CD8-positive, alpha-beta memory T cell (primary cell): Measurements from ENCODE around the gene SOHLH1. TPM values are rescaled to one million over a fixed set of nuclear protein-coding genes. Genes with fewer than 3 reads are reported as not detected.

Source experiments
- CTCF ChIA-PET: fragments of 350-600 bp; sonication (Branson Sonifier 250); formaldehyde crosslinking; loops from one replicate; lab custom pipeline; 2021; ENCODE audit warnings: antibody characterized with exemption; lab: Charles Lee
- POLR2A ChIA-PET: fragments of 350-600 bp; sonication (Branson Sonifier 250); formaldehyde crosslinking; loops from one replicate; lab custom pipeline; 2021; ENCODE audit warnings: antibody characterized with exemption; lab: Charles Lee
- DNase-seq, 5 donors: peaks; one replicate each; pipeline versions ENCODE4 v3.0.0 to v3.0.0-alpha.2; 2020 to 2022; ENCODE audit warnings: mixed read lengths in 1 of 5
- H3K27ac ChIP-seq: one replicate; pipeline ENCODE4 v1.7.0; 2013; ENCODE audit warnings: low read depth, mild to moderate bottlenecking, low read length, moderate library complexity
- H3K27me3 ChIP-seq: 2 replicates; pipeline ENCODE4 v1.7.0; 2013; ENCODE audit warnings: low read length, mild to moderate bottlenecking; ENCODE audit not compliant: insufficient read depth, poor library complexity, severe bottlenecking
- H3K36me3 ChIP-seq: 2 replicates; pipeline ENCODE4 v1.7.0; 2013; ENCODE audit warnings: mild to moderate bottlenecking, low read length, moderate library complexity; ENCODE audit not compliant: insufficient read depth
- H3K4me1 ChIP-seq: 2 replicates; pipeline ENCODE4 v1.7.0; 2013; ENCODE audit warnings: mild to moderate bottlenecking, low read length, moderate library complexity; ENCODE audit not compliant: insufficient read depth
- H3K4me3 ChIP-seq: 2 replicates; pipeline ENCODE4 v1.7.0; 2013; ENCODE audit warnings: mild to moderate bottlenecking, low read length
- H3K9me3 ChIP-seq: 2 replicates; pipeline ENCODE4 v1.7.0; 2013; ENCODE audit warnings: mild to moderate bottlenecking, low read length
- H3K27ac Mint-ChIP-seq, 8 donors: one replicate each; pipeline ENCODE4 v1.8.0; 2020 to 2021; ENCODE audit warnings: mixed read lengths in 8 of 8, mild to moderate bottlenecking in 6 of 8, inconsistent platforms in 3 of 8, moderate library complexity in 3 of 8
- H3K27me3 Mint-ChIP-seq, 2 donors: one replicate each; pipeline ENCODE4 v1.8.0; 2020 to 2021; ENCODE audit warnings: mixed read lengths in 2 of 2, mild to moderate bottlenecking in 1 of 2, moderate library complexity in 1 of 2
- H3K36me3 Mint-ChIP-seq, 3 donors: one replicate each; pipeline ENCODE4 v1.8.0; 2020 to 2021; ENCODE audit warnings: mixed read lengths in 3 of 3, inconsistent platforms in 1 of 3, mild to moderate bottlenecking in 1 of 3
- H3K4me1 Mint-ChIP-seq, 3 donors: one replicate each; pipeline ENCODE4 v1.8.0; 2020 to 2021; ENCODE audit warnings: mixed read lengths in 3 of 3, inconsistent platforms in 1 of 3, mild to moderate bottlenecking in 1 of 3
- H3K4me3 Mint-ChIP-seq, 7 donors: one replicate each; pipeline ENCODE4 v1.8.0; 2020 to 2021; ENCODE audit warnings: mixed read lengths in 7 of 7, mild to moderate bottlenecking in 6 of 7, moderate library complexity in 4 of 7, inconsistent platforms in 2 of 7
- H3K9me3 Mint-ChIP-seq, 5 donors: one replicate each; pipeline ENCODE4 v1.8.0; 2020 to 2022; ENCODE audit warnings: mixed read lengths in 5 of 5, mild to moderate bottlenecking in 3 of 5, moderate library complexity in 2 of 5, inconsistent platforms in 1 of 5
- polyA plus RNA-seq: library from polyadenylated mRNA; unstranded; fragments of 300-500 nt; fragmentation: Illumina TruSeq; gene quantifications from one replicate; pipeline ENCODE4 v1.2.3, GENCODE V29; 2021
- total RNA-seq, 2 experiments: library from RNA; stranded (reverse); gene quantifications; one replicate each; pipeline ENCODE4 v1.2.3, GENCODE V29; 2021

Gene SOHLH1
- total and polyA plus RNA-seq, 3 experiments from 2014 or later, result not detected

DNA sequence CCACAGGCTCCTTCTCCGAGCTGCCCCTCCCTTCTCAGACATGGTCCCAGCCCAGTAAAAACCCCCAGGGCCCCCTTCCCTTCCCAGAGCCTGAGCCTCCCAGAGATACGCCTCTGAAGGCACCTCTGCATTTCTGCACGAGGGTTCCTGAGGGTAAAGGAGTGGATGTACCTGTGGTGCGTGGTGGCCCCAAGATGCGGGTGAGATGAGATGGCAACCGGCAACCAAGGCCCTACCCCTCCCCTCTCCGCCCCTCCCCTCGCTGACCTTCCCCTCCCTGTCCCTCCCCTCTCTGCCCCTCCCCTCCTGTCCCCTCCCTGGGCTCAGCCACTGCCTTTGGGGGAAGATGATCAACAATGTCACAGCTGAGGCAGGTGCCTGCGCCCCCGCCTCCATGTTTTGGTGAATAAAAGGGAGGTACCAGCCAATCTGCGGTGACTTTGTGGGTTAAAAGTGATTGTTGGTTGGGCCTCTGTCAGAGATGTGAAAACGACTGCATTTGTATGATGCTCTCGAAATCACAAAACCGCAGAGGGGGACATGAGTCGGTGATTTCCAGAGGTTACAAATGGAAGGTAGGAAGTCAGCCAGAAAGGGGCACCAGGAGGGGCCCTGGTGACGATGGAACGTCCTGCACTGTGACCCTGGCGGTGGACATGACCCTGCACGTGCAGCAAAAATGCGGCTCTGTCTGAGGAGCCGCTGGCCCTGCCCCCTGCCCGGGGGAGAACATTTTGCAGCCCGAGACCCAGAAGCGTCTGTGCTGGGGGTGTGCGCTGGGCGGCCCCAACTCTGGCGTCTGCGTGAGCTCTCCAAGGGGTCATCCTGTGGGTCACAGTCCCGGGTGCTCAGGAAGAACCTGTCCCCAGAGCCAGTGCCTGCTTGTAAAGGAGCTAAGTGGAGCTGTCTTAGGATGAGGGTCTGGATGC lies 32.5 kb downstream of the SOHLH1 start:
- Histone ChIP-seq H3K36me3 (no peaks in the 10 kb centered on the region), H3K9me3 (no peaks in the 10 kb centered on the region), H3K27me3 (no peaks in the 10 kb centered on the region), H3K4me3 (no peak overlapping the region), H3K27ac (no peak overlapping the region), H3K4me1 (no peaks in the 10 kb centered on the region)
- Mint-ChIP-seq H3K4me3 (no peak overlapping the region), H3K27ac (no peak overlapping the region), H3K36me3 (no peaks in the 10 kb centered on the region), H3K27me3 (peaks cover 4 to 8% of the 10 kb centered on the region in 2 donors), H3K9me3 (peaks cover 0 to 2% (median 0%) of the 10 kb centered on the region in 5 donors), H3K4me1 (no peaks in the 10 kb centered on the region)
- ChIA-PET CTCF (no interaction called here), POLR2A (no interaction called here)
- no peak for DNase-seq

DNA sequence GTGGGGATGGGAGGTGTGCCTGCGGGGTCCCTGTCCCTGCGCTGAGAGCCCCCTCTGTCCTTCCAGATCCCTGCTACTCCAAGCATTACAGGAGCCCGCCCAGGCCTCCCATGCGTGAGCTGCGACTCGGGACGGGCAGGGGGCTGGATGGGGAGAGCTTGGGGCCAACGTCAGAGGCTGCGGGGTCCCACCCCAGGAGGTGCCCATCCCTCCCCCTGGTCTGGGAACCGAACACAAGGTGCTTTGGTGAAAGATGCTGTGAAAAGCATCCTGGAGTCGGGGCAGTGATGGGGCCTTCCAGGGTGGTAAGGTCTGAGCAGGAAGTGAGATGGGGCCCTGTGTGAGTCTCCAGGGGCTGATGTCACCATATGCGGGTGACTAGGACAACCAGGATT lies 33.5 kb downstream of the SOHLH1 start:
- Mint-ChIP-seq H3K4me3 (no peak overlapping the region), H3K4me1 (no peaks in the 10 kb centered on the region), H3K9me3 (peaks cover 0 to 2% (median 0%) of the 10 kb centered on the region in 5 donors), H3K27ac (no peak overlapping the region), H3K27me3 (peaks cover 4 to 7% of the 10 kb centered on the region in 2 donors), H3K36me3 (no peaks in the 10 kb centered on the region)
- CTCF ChIA-PET, result no interaction called here
- Histone ChIP-seq H3K4me1 (no peaks in the 10 kb centered on the region), H3K27me3 (no peaks in the 10 kb centered on the region), H3K36me3 (no peaks in the 10 kb centered on the region), H3K27ac (no peak overlapping the region), H3K9me3 (no peaks in the 10 kb centered on the region), H3K4me3 (no peak overlapping the region)
- DNase-seq, result no peak
- POLR2A ChIA-PET, result no interaction called here

DNA sequence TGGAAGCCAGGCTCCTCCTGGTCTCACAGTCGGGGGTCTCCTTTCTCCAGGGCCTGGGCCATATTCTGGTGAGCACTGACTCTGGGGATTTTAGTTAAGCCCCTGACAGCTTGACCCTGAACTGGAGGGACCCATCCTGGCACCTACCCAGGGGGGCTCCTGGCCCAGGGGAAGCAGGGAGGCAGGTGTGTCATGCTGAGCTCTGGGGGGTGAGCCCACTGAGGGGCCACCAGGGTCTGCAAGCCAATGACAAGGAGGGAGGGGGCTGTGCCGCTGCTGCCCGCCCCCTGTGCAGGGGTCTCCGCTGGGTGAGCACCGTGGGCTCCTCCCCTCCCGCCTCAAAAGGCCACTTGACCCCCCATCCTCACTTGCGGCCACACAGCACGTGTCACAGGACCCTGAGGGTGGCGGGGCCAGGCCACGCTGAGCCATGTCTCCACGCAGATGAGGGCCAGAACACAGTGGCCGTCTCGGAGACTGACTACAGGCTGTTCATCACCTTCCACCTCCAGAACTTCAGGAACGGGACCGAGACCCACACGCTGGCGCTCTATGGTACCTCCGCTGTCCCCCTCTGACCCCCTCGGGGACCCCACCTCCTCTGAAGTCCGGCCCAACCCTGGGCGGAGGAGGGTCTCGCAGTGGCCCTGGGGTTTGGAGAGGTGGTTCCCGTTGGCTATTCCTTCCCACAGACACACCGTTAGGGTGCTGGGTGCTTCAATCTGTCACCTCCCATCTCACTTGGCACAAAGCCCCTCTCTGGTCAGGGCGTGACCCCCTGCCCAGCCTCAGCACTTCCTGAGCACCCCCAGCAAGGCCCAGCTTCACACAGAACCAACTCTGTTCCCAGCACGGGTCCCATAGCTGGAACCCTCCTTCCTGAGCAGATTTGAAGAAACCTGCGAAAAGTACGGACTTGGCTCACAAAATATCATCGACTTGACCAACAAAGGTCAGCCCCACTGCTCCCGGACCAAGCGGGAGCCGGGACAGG lies 34.2 kb downstream of the SOHLH1 start:
- Histone ChIP-seq H3K36me3 (no peaks in the 10 kb centered on the region), H3K4me3 (no peak overlapping the region), H3K27ac (no peak overlapping the region), H3K27me3 (no peaks in the 10 kb centered on the region), H3K4me1 (no peaks in the 10 kb centered on the region), H3K9me3 (no peaks in the 10 kb centered on the region)
- peaks cover 0 to 2% (median 0%) of the 10 kb centered on the region in 5 donors for H3K9me3 Mint-ChIP-seq
- H3K4me3 Mint-ChIP-seq, result no peak overlapping the region
- H3K27ac Mint-ChIP-seq, result peak overlapping the region in 1 of 8 donors; percentile 47
- POLR2A ChIA-PET, result no interaction called here
- no peaks in the 10 kb centered on the region for H3K36me3 Mint-ChIP-seq
- no peak for DNase-seq
- H3K4me1 Mint-ChIP-seq, result no peaks in the 10 kb centered on the region
- CTCF ChIA-PET, result no interaction called here
- H3K27me3 Mint-ChIP-seq, result peaks cover 4 to 7% of the 10 kb centered on the region in 2 donors

DNA sequence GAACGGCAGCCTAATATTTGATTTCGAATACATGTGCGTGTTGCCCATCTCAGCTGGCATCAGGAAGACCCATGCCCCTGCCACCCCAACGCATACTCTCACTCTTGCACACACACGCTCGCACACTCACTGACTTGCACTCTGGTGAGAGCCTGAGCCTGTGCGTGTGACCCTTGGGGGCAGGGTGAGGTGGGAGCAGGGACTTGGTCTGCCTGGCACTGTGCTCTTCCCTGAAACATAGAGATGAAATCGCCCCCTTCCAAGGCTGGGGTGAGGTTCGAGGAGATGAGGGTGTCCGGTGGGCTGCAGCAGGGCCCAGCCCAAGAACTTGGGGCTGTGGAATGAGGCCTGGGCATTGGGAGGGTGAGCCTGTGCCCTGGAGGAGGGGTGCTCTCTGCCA lies 35.0 kb downstream of the SOHLH1 start:
- ChIA-PET POLR2A (no interaction called here), CTCF (no interaction called here)
- Histone ChIP-seq H3K4me3 (no peak overlapping the region), H3K9me3 (no peaks in the 10 kb centered on the region), H3K36me3 (no peaks in the 10 kb centered on the region), H3K27me3 (no peaks in the 10 kb centered on the region), H3K27ac (no peak overlapping the region), H3K4me1 (no peaks in the 10 kb centered on the region)
- Mint-ChIP-seq H3K27me3 (peaks cover 4 to 7% of the 10 kb centered on the region in 2 donors), H3K4me1 (no peaks in the 10 kb centered on the region), H3K9me3 (peaks cover 0 to 2% (median 0%) of the 10 kb centered on the region in 5 donors), H3K36me3 (no peaks in the 10 kb centered on the region), H3K27ac (no peak overlapping the region), H3K4me3 (no peak overlapping the region)
- no peak for DNase-seq

DNA sequence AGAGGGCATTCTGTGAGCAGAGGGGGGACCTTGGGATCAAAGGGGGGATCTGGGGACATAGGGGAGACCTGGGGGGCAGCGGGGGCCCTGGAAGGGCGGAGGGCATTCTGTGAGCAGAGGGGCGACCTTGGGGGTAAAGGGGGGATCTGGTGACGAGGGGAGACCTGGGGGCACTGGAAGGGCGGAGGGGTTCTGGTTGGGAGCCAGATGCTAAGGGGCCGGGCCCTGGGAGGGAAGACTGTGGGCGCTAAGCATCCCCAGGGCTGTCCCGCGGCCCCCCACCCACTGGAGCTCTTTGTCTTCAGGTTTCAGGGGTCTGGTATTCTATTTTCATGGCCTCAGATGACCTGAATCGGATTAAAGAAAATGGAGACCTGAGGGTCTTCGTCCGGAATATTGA lies 35.4 kb downstream of the SOHLH1 start:
- Mint-ChIP-seq H3K36me3 (no peaks in the 10 kb centered on the region), H3K27me3 (peaks cover 4 to 7% of the 10 kb centered on the region in 2 donors), H3K4me1 (no peaks in the 10 kb centered on the region), H3K9me3 (peaks cover 0 to 2% (median 0%) of the 10 kb centered on the region in 5 donors), H3K4me3 (no peak overlapping the region), H3K27ac (no peak overlapping the region)
- H3K4me1 ChIP-seq, result no peaks in the 10 kb centered on the region
- no peaks in the 10 kb centered on the region for H3K27me3 ChIP-seq
- H3K9me3 ChIP-seq, result no peaks in the 10 kb centered on the region
- H3K4me3 ChIP-seq, result no peak overlapping the region
- no peak for DNase-seq
- ChIA-PET CTCF (no interaction called here), POLR2A (no interaction called here)
- H3K27ac ChIP-seq, result no peak overlapping the region
- H3K36me3 ChIP-seq, result no peaks in the 10 kb centered on the region

DNA sequence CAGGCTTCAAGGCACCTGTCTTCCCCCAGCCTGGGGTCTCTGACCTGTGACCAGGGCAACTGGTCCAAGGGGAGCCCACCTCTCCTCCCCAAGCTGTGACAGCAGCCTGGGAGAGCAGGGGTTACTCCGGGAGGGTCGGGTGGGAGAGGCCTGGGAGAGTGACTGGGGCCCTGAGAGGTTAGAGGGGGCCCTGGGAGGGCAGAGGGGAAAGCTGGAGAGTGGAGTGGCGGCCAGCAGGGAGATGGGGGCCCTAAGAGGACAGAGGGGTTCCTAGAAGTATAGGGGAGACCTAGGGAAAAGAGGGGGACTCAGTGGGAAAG lies 35.9 kb downstream of the SOHLH1 start:
- no peak overlapping the region for H3K4me3 ChIP-seq
- H3K4me1 Mint-ChIP-seq, result no peaks in the 10 kb centered on the region
- no peak overlapping the region for H3K27ac Mint-ChIP-seq
- DNase-seq, result no peak
- ChIA-PET POLR2A (no interaction called here), CTCF (no interaction called here)
- peaks cover 0 to 2% (median 0%) of the 10 kb centered on the region in 5 donors for H3K9me3 Mint-ChIP-seq
- H3K27me3 ChIP-seq, result no peaks in the 10 kb centered on the region
- peaks cover 4 to 7% of the 10 kb centered on the region in 2 donors for H3K27me3 Mint-ChIP-seq
- no peaks in the 10 kb centered on the region for H3K9me3 ChIP-seq
- no peaks in the 10 kb centered on the region for H3K36me3 Mint-ChIP-seq
- no peak overlapping the region for H3K4me3 Mint-ChIP-seq
- H3K27ac ChIP-seq, result no peak overlapping the region
- H3K36me3 ChIP-seq, result no peaks in the 10 kb centered on the region
- no peaks in the 10 kb centered on the region for H3K4me1 ChIP-seq

DNA sequence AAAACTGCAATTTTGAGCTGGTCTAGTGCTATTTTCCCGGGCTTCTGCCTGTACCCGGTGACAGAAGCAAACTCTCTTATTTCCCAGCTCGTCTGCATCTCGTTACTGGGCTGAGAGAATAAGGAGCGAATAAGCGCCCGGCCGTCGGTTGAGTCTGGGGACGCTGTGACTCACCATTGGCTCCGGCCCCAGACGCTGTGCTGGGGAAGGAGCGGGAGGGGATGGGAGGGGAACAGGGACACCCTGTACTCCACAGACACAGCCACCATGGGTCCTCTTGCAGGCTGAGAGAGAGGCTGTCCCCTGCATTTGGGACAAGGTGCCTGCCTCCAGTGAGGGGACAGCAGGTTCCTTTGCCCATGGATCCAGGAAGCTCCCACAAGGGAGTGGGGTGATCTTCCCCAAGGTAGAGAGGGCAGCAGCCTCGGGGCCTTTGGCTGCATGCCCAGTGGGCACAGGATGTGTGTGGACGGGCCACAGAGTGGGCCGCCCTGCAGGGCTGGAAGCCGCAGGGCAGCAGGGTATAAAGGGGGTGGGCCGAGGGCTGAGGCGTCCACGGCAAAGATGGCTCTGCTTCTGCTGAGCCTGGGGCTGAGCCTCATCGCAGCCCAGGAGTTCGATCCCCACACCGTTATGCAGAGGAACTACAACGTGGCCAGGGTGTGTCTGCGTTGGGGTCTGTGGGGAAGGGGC lies 36.4 kb downstream of the SOHLH1 start, which contains the start of gene LCN9:
Gene LCN9, plus strand, starts transcription at position 552 of the 693 bp plus-strand sequence. Its CDS starts 13 bp downstream, at position 565.
- no peaks in the 10 kb centered on the region for H3K36me3 ChIP-seq
- H3K27me3 Mint-ChIP-seq, result peaks cover 4 to 7% of the 10 kb centered on the region in 2 donors
- H3K36me3 Mint-ChIP-seq, result no peaks in the 10 kb centered on the region
- DNase-seq, result no peak
- no peak within 1 kb of the TSS for H3K27ac ChIP-seq
- no peaks in the 10 kb centered on the region for H3K9me3 Mint-ChIP-seq
- CTCF ChIA-PET, result no interaction called here
- H3K27ac Mint-ChIP-seq, result no peak within 1 kb of the TSS
- POLR2A ChIA-PET, result no interaction called here
- H3K9me3 ChIP-seq, result no peaks in the 10 kb centered on the region
- H3K4me1 Mint-ChIP-seq, result no peaks in the 10 kb centered on the region
- no peak within 1 kb of the TSS for H3K4me3 ChIP-seq
- H3K4me3 Mint-ChIP-seq, result no peak within 1 kb of the TSS
- no peaks in the 10 kb centered on the region for H3K27me3 ChIP-seq
- H3K4me1 ChIP-seq, result no peaks in the 10 kb centered on the region
